HepG2 (cell line): ENCODE results near the gene ADGRF4. TPM values are rescaled to one million over a fixed set of nuclear protein-coding genes. Genes with fewer than 3 reads are reported as not detected.

Experiments used
- ATAC-seq: fragments of 200-7000 bp; cut with Tn5 transposase; 3 replicates; pipeline ENCODE4 v1.9.1; 2020; ENCODE audit warnings: mild to moderate bottlenecking, moderate library complexity
- BruUV-seq: library from RNA; stranded (reverse); fragments of 400-500 nt; replicated peaks from 2 replicates; lab custom pipeline; 2021; lab: Mats Ljungman, UMichigan
- CTCF ChIA-PET: fragments of 300-600 bp; formaldehyde crosslinking; extraction: SDS; loops from one replicate; lab custom pipeline; 2021; ENCODE audit warnings: low total read pairs, inconsistent platforms, low intra/inter-chr PET ratio; lab: Yijun Ruan, JAX
- POLR2A ChIA-PET: fragments of 350-600 bp; sonication (Branson Sonifier 250); formaldehyde crosslinking; loops from one replicate; lab custom pipeline; 2020; ENCODE audit warnings: antibody characterized with exemption, inconsistent platforms; lab: Yijun Ruan, JAX
- DNase-seq: peaks from one replicate; pipeline ENCODE4 v3.0.0-alpha.2; 2015; ENCODE audit warnings: low spot score
- FAIRE-seq: peaks from 3 replicates; lab custom pipeline; 2011; peaks lifted over from hg19 to GRCh38; lab: Jason Lieb, UNC
- H2AFZ ChIP-seq: one replicate; pipeline ENCODE4 v1.6.1; 2011; ENCODE audit warnings: low read length, inconsistent platforms
- H3K27ac ChIP-seq: fragments of 300-600 bp; 3 replicates; pipeline ENCODE4 v1.8.0; 2011; ENCODE audit warnings: mixed run types, mild to moderate bottlenecking, mixed read lengths, low read length, inconsistent platforms; ENCODE audit not compliant: insufficient read depth; ENCODE audit errors: extremely low read length
- H3K27me3 ChIP-seq, 2 experiments: fragments of 200-600 bp in 1 of 2; 2 replicates in 1 of 2; 3 replicates in 1 of 2; pipeline versions ENCODE4 v1.6.0 to v1.8.0; 2011; ENCODE audit warnings: low read length in 2 of 2, mild to moderate bottlenecking in 2 of 2, moderate library complexity in 2 of 2, inconsistent platforms in 1 of 2; ENCODE audit not compliant: insufficient read depth in 2 of 2, control insufficient read depth in 1 of 2
- H3K36me3 ChIP-seq, 2 experiments: fragments of 200-600 bp in 1 of 2; replicated peaks in 1 of 2; 2 replicates in 1 of 2; 3 replicates in 1 of 2; pipeline versions ENCODE4 v1.5.1 to v1.8.0; 2011; ENCODE audit warnings: low read length in 2 of 2, inconsistent platforms in 1 of 2; ENCODE audit not compliant: insufficient read depth in 2 of 2, control insufficient read depth in 1 of 2
- H3K4me1 ChIP-seq: 2 replicates; pipeline ENCODE4 v1.5.1; 2012; ENCODE audit warnings: low read length, inconsistent platforms; ENCODE audit not compliant: insufficient read depth
- H3K4me2 ChIP-seq: 2 replicates; pipeline ENCODE4 v1.6.0; 2011; ENCODE audit warnings: low read depth, low read length, inconsistent platforms
- H3K4me3 ChIP-seq, 3 experiments: fragments of 200-600 bp in 1 of 3; sonication (generic), shearing (Covaris generic) in 1 of 3; replicated peaks in 1 of 3; 2 replicates each; pipeline ENCODE4 v1.5.1; 2011 to 2016; ENCODE audit warnings: low read length in 3 of 3, inconsistent platforms in 2 of 3, low read depth in 2 of 3, mild to moderate bottlenecking in 2 of 3, control low read depth in 1 of 3, mixed read lengths in 1 of 3; ENCODE audit not compliant: insufficient read depth in 1 of 3
- H3K79me2 ChIP-seq: one replicate; pipeline ENCODE4 v1.6.1; 2011; ENCODE audit warnings: low read length, inconsistent platforms; ENCODE audit not compliant: insufficient read depth
- H3K9ac ChIP-seq: 2 replicates; pipeline ENCODE4 v1.6.0; 2011; ENCODE audit warnings: mild to moderate bottlenecking, low read depth, low read length, inconsistent platforms; ENCODE audit not compliant: insufficient read depth
- H3K9me3 ChIP-seq: 2 replicates; pipeline ENCODE4 v1.5.1; 2012; ENCODE audit warnings: mild to moderate bottlenecking, low read length
- H4K20me1 ChIP-seq: 2 replicates; pipeline ENCODE4 v1.6.0; 2011; ENCODE audit warnings: inconsistent platforms, mild to moderate bottlenecking, low read length, moderate library complexity; ENCODE audit not compliant: insufficient read depth
- ATF7 ChIP-seq, 2 experiments: fragments of 450-650 bp in 1 of 2; sonication (generic) in 1 of 2; formaldehyde crosslinking in 1 of 2; IDR thresholded peaks; 2 replicates each; pipeline versions ENCODE4 v1.4.0 to v1.6.1; 2016 to 2020; ENCODE audit warnings: antibody characterized with exemption in 1 of 2, mild to moderate bottlenecking in 1 of 2, missing genetic modification reagents in 1 of 2
- FOXO1 ChIP-seq: sonication (generic); formaldehyde crosslinking; IDR thresholded peaks from 2 replicates; pipeline ENCODE4 v1.4.0; 2020; ENCODE audit warnings: missing genetic modification reagents
- RFXANK ChIP-seq: IDR thresholded peaks from 2 replicates; pipeline ENCODE4 v1.6.1; 2016
- ZNF205 ChIP-seq: IDR thresholded peaks from 2 replicates; pipeline ENCODE4 v1.6.1; 2018; ENCODE audit warnings: missing biosample characterization, missing genetic modification reagents
- ZNF232 ChIP-seq: sonication (generic); formaldehyde crosslinking; IDR thresholded peaks from 2 replicates; pipeline ENCODE4 v1.4.0; 2020; ENCODE audit warnings: missing genetic modification reagents, borderline replicate concordance
- ZNF510 ChIP-seq: sonication (generic); formaldehyde crosslinking; IDR thresholded peaks from 2 replicates; pipeline ENCODE4 v1.4.0; 2020; ENCODE audit warnings: low read depth, mild to moderate bottlenecking, missing genetic modification reagents
- ZNF558 ChIP-seq: sonication (generic); formaldehyde crosslinking; IDR thresholded peaks from 2 replicates; pipeline ENCODE4 v1.9.0; 2022; ENCODE audit warnings: mild to moderate bottlenecking, missing genetic modification reagents, borderline replicate concordance
- ZNF563 ChIP-seq: sonication (generic); formaldehyde crosslinking; IDR thresholded peaks from 2 replicates; pipeline ENCODE4 v1.8.0; 2022; ENCODE audit warnings: mild to moderate bottlenecking, moderate library complexity, missing genetic modification reagents
- ZSCAN22 ChIP-seq: sonication (generic); formaldehyde crosslinking; IDR thresholded peaks from 2 replicates; pipeline ENCODE4 v1.4.0; 2020; ENCODE audit warnings: mild to moderate bottlenecking, missing genetic modification reagents
- WGBS: methylation state at CpG from one replicate; pipeline ENCODE4 v1.1.6; 2017; ENCODE audit warnings: low lambda C conversion rate; 5-methylcytosine and 5-hydroxymethylcytosine counted together
- in situ Hi-C: cut with HindIII; loops from 2 replicates; pipeline ENCODE4 v1.10.0; 2017; ENCODE audit warnings: low pct_unique_long_range_greater_than_20kb; ENCODE audit not compliant: extremely low pct_ligation_motif_present
- intact Hi-C: fragments of 100-400 bp; cut with micrococcal nuclease; formaldehyde crosslinking; loops from one replicate; pipeline ENCODE4 v1.10.0; 2022; ENCODE audit not compliant: unreplicated experiment
- polyA plus RNA-seq, 8 experiments: library from polyadenylated mRNA; depleted of rRNA in 3 of 8; stranded (reverse) in 7 of 8; unstranded in 1 of 8; fragments of >200 nt; fragmentation: Illumina TruSeq in 4 of 8; extraction: Trizol in 4 of 8; gene quantifications; 2 replicates each; pipeline versions ENCODE4 v1.2.1 to v1.2.3, GENCODE V29; 2011 to 2016; ENCODE audit warnings: low read depth in 4 of 8, missing spikeins in 1 of 8, mixed read lengths in 1 of 8; ENCODE audit not compliant: insufficient read depth in 1 of 8
- total RNA-seq, 5 experiments: library from RNA; depleted of rRNA; stranded (reverse); fragments of >200 nt; fragmentation: Illumina TruSeq; extraction: Trizol; gene quantifications; 2 replicates each; pipeline ENCODE4 v1.2.3, GENCODE V29; 2016; ENCODE audit warnings: low read depth in 1 of 5
- TF ChIP-seq, protein P1 (sequence below): fragments of 450-650 bp; IDR thresholded peaks from 2 replicates; pipeline ENCODE4 v1.6.1; 2016

ADGRF4 gene
- total and polyA plus RNA-seq, 2 of the 13 experiments (the other 11 are each of a cell fraction or from before 2014, with no cell fraction given): 0.01 TPM; not detected in 1

DNA sequence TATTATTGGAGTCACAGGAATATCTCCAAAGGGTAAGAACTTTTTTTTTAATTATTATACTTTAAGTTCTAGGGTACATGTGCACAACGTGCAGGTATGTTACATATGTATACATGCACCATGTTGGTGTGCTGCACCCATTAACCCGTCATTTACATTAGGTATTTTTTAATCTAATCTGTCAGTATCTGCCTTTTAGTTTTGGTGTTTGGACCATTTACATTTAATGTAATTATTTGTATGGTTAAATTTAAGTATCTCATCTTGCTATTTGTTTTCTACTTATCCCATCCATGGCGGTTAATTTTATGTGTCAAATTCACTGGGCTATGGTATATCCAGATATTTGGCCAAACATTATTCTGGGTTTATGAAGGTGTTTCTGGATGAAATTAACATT, 68.1 kb downstream of the ADGRF4 start (continued):
- TF ChIP-seq, protein P1, sequence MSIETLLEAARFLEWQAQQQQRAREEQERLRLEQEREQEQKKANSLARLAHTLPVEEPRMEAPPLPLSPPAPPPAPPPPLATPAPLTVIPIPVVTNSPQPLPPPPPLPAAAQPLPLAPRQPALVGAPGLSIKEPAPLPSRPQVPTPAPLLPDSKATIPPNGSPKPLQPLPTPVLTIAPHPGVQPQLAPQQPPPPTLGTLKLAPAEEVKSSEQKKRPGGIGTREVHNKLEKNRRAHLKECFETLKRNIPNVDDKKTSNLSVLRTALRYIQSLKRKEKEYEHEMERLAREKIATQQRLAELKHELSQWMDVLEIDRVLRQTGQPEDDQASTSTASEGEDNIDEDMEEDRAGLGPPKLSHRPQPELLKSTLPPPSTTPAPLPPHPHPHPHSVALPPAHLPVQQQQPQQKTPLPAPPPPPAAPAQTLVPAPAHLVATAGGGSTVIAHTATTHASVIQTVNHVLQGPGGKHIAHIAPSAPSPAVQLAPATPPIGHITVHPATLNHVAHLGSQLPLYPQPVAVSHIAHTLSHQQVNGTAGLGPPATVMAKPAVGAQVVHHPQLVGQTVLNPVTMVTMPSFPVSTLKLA: no peak
- no peak for TF ChIP-seq ZNF558 (CRISPR knock-in tag)

DNA sequence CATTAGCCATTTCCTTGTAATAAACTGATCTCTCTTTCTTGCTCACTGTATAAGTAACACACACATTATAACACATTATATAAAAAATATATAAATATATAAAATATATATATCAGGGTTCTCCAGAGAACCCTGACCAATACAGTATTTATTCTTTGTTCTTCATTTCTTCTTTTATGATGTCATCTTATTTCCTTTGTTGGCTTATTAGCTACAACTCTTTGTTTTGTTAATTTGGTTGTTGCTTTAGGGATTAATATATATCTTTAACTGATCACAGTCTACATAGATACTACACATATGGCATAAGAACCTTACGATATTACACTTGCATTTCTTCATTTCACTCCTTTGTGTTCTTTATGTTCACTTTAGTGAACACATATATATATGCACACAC, 68.7 kb downstream of the ADGRF4 start:
- no peak for DNase-seq
- Histone ChIP-seq H3K4me2 (no peak overlapping the region), H3K27me3 (0 out of 5 replicates have a peak, but pooled peaks cover 0 to 5% of the 10 kb centered on the region in 2 experiments), H3K79me2 (no peaks in the 10 kb centered on the region), H3K9me3 (no peaks in the 10 kb centered on the region), H2AFZ (no peak overlapping the region), H4K20me1 (no peaks in the 10 kb centered on the region), H3K4me1 (no peaks in the 10 kb centered on the region), H3K36me3 (no peaks in the 10 kb centered on the region), H3K9ac (no peak overlapping the region), H3K4me3 (no peak overlapping the region), H3K27ac (no peak overlapping the region)
- ChIA-PET POLR2A (no interaction called here), CTCF (no interaction called here)
- no peak for FAIRE-seq
- 2% methylated on average over 1 of the region's 1 CpG for WGBS
- ATAC-seq: no peak
- TF ChIP-seq ATF7 (IDR thresholded peaks at IDR 0.05): peak; percentile 87
- TF ChIP-seq ATF7 (CRISPR knock-in tag; IDR thresholded peaks at IDR 0.05): no peak
- no peak for TF ChIP-seq RFXANK (CRISPR knock-in tag)
- no peak for TF ChIP-seq FOXO1 (CRISPR knock-in tag)
- TF ChIP-seq ZNF232 (CRISPR knock-in tag): no peak
- TF ChIP-seq ZNF563: no peak
- no peak for TF ChIP-seq ZNF205
- no peak for TF ChIP-seq ZSCAN22 (CRISPR knock-in tag)
- TF ChIP-seq ZNF510 (CRISPR knock-in tag): no peak
- no TSS peak for BruUV-seq
- in situ Hi-C loops: no loop called here
- intact Hi-C loops: no loop called here
